Stimulated activated naive CD8-positive, alpha-beta T cell treated with anti-CD3 and anti-CD28 coated beads, Interleukin-15, Interleukin-2, amounts not matched to agents 100 ng/mL and 50 ng/mL, for 24 hours (primary cell): ENCODE measurements around the gene UNCX.
"Not testable (repeated sequence)": the region's sequence is repeated elsewhere in the genome, so short reads cannot be mapped to it uniquely, and the experiment has no call there.

Source experiments
- H3K27ac Mint-ChIP-seq: one replicate; pipeline ENCODE4 v1.8.0; 2021; ENCODE audit warnings: mild to moderate bottlenecking, mixed read lengths
- H3K27me3 Mint-ChIP-seq: one replicate; pipeline ENCODE4 v1.8.0; 2021; ENCODE audit warnings: mixed read lengths
- H3K36me3 Mint-ChIP-seq: one replicate; pipeline ENCODE4 v1.8.0; 2021; ENCODE audit warnings: low read depth, mixed read lengths
- H3K4me1 Mint-ChIP-seq: one replicate; pipeline ENCODE4 v1.8.0; 2021; ENCODE audit warnings: low read depth, mixed read lengths
- H3K4me3 Mint-ChIP-seq: one replicate; pipeline ENCODE4 v1.8.0; 2021; ENCODE audit warnings: mild to moderate bottlenecking, mixed read lengths
- H3K9me3 Mint-ChIP-seq: one replicate; pipeline ENCODE4 v1.8.0; 2021; ENCODE audit warnings: mixed read lengths

Gene UNCX

DNA sequence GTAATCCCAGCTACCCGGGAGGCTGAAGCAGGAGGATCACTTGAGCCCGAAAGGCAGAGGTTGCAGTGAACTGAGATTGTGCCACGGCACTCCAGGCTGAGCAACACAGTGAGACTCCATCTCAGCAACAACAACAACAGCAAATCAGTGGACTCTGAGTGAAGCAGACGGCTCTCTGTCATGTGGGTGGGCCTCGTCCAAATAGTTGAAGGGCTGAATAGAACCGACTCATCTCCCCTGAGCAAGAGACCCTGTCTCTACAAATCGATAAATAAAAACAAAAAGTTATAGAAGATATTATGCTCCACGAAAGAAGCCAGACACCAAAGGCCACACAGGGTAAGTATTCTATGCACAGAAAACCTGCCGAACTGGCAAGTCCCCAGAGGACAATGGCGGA, 45.9 kb downstream of the UNCX start:
- H3K4me1 Mint-ChIP-seq = no peaks in the 10 kb centered on the region
- H3K27ac Mint-ChIP-seq = no peak overlapping the region
- H3K4me3 Mint-ChIP-seq = no peak overlapping the region
- peaks cover 9% of the 10 kb centered on the region for H3K9me3 Mint-ChIP-seq
- H3K36me3 Mint-ChIP-seq = no peaks in the 10 kb centered on the region
- H3K27me3 Mint-ChIP-seq = peaks cover 12% of the 10 kb centered on the region

DNA sequence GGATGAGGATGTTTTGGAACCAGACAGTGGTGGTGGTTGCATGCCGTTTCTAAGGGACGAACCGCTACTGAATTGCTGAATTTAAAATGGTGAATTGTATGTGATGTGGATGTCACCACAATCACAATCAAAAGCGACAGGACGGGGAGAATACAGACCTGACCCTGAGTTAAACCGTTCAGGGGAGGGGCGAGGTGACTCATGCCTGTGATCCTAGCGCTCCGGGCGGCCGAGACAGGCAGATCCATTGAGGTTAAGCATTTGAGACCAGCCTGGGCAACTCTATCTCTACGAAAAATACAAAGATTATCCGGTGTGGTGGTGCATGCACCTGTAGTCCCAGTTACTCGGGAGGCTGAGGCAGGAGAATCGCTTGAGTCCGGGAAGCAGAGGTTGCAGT, 46.4 kb downstream of the UNCX start:
- Mint-ChIP-seq H3K27ac (no peak overlapping the region), H3K4me3 (no peak overlapping the region), H3K9me3 (peaks cover 9% of the 10 kb centered on the region), H3K4me1 (no peaks in the 10 kb centered on the region), H3K36me3 (no peaks in the 10 kb centered on the region), H3K27me3 (peaks cover 12% of the 10 kb centered on the region)

DNA sequence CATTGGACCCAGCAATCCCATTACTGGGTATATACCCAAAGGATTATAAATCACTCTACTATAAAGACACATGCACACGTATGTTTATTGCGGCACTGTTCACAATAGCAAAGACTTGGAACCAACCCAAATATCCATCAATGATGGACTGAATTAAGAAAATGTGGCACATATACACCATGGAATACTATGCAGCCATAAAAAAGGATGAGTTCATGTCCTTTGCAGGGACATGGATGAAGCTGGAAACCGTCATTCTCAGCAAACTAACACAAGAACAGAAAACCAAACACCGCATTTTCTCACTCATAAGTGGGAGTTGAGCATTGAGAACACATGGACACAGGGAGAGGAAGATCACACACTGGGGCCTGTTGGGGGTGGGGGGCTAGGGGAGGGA, 47.2 kb downstream of the UNCX start:
- not testable (repeated sequence) for H3K36me3 Mint-ChIP-seq, H3K4me3 Mint-ChIP-seq, H3K27ac Mint-ChIP-seq, H3K4me1 Mint-ChIP-seq, H3K9me3 Mint-ChIP-seq
- H3K27me3 Mint-ChIP-seq = peaks cover 12% of the 10 kb centered on the region

DNA sequence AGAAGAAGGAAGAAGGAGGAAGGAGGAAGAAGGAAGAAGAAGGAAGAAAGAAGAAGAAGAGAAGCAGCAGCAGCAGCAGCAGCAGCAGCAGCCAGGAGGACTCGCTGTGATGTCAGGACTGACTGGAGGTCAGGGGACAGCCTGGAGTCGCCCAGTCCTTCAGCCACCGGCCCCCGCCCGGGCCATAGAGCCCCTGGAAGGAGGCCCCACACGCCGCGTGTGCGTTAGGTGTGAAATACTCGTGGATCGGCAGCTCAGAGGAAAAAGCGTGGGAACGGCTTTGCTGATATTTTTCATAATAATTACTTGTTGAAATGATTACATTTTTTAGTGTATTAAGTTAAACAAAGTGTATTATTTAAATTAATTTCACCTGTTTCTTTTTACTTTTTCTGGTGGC, 48.4 kb downstream of the UNCX start:
- Mint-ChIP-seq H3K27me3 (peaks cover 12% of the 10 kb centered on the region), H3K9me3 (peaks cover 9% of the 10 kb centered on the region), H3K4me3 (no peak overlapping the region)

DNA sequence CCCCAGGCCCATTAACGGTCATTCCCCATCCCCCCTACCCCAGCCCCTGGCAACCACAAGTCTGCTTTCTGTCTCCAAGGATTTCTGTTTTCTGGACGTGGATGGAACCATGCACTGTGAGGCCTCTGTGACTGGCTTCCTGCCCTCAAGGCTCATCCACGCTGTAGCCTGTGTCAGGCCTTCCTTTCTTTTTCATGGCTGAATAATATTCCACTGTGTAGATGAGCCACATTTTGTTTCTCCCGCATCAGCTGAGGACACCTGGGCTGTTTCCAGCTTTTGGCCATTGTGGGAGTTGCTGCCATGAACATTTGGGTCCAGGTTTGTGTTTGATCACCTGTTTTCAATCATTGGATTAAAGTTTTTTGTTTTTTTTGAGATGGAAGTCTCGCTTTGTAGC, 50.0 kb downstream of the UNCX start:
- no peak overlapping the region for H3K4me3 Mint-ChIP-seq
- peaks cover 6% of the 10 kb centered on the region for H3K9me3 Mint-ChIP-seq
- no peaks in the 10 kb centered on the region for H3K4me1 Mint-ChIP-seq
- no peaks in the 10 kb centered on the region for H3K36me3 Mint-ChIP-seq
- no peak overlapping the region for H3K27ac Mint-ChIP-seq
- peaks cover 8% of the 10 kb centered on the region for H3K27me3 Mint-ChIP-seq

More for the DNA sequence above, 48.4 kb downstream of the UNCX start:
- no peaks in the 10 kb centered on the region for H3K4me1 Mint-ChIP-seq
- H3K36me3 Mint-ChIP-seq = no peaks in the 10 kb centered on the region
- no peak overlapping the region for H3K27ac Mint-ChIP-seq

DNA sequence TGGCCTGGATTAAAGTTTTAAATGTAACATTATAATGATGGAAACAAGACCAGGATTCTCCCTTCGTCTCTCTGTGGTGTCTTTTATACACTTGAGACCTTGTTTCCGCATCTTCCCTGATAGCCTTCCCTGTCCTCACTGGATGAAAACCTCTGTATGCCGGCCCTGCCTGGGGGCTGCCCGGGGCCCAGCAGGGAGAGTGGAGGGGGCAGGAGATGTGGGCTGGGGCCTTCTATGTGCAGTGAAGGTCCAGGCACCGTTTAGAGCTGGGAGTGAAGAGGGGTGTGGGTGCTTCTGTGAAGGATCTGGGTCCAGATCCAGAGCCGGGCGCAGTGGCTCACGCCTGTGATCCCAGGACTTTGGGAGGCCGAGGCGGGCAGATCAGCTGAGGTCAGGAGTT, 50.7 kb downstream of the UNCX start:
- no peak overlapping the region for H3K27ac Mint-ChIP-seq
- H3K9me3 Mint-ChIP-seq = peaks cover 6% of the 10 kb centered on the region
- H3K4me3 Mint-ChIP-seq = no peak overlapping the region
- H3K4me1 Mint-ChIP-seq = no peaks in the 10 kb centered on the region
- no peaks in the 10 kb centered on the region for H3K36me3 Mint-ChIP-seq
- H3K27me3 Mint-ChIP-seq = peaks cover 5% of the 10 kb centered on the region

GRCh38 chr7:1283941-1284742, 51.5 kb downstream of the UNCX start:
- H3K4me3 Mint-ChIP-seq = no peak overlapping the region
- no peaks in the 10 kb centered on the region for H3K36me3 Mint-ChIP-seq
- H3K27me3 Mint-ChIP-seq = no peaks in the 10 kb centered on the region
- H3K4me1 Mint-ChIP-seq = no peaks in the 10 kb centered on the region
- H3K9me3 Mint-ChIP-seq = peaks cover 6% of the 10 kb centered on the region
- no peak overlapping the region for H3K27ac Mint-ChIP-seq

GRCh38 chr7:1284743-1285458, 52.2 kb downstream of the UNCX start:
- no peak overlapping the region for H3K4me3 Mint-ChIP-seq
- no peaks in the 10 kb centered on the region for H3K36me3 Mint-ChIP-seq
- H3K9me3 Mint-ChIP-seq = peaks cover 5% of the 10 kb centered on the region
- H3K27me3 Mint-ChIP-seq = peaks cover 7% of the 10 kb centered on the region
- peaks cover 3% of the 10 kb centered on the region for H3K4me1 Mint-ChIP-seq
- H3K27ac Mint-ChIP-seq = no peak overlapping the region

DNA sequence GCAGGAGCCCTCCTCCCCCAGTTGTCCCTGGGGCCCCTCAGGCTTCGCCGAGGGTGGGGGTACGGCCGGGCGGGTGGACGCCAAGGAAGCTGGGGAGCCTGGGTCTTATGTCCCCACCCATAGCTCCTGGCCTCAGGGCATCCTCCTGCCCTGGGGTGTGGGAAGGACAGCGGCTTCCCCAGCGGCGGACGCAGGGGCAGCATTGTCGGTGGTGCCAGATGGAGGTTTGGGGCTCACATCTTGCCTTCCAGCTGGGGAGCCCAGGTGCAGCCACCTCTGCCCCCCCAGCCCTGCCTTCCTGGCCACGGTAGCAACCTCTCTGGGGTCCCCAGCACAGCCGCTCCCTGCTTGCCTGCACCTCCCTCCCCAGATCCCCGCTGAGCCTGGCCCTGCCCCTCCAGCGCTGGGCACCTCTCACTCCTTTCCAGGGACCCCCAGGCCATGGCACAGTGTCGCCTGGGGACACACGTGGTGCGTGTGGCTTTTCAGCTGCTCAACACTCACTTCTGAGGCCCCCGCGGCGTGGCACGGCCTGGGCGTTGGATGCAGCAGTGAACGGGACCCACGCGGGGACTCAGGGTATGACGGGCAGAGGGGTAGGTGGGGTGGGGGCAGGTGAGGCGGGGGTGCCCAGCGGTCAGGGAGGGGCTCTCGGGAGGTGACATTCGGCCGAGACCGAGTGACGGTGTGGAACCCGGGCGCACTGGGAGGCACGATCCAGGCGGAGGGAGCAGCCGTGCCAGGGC, 53.1 kb downstream of the UNCX start:
- Mint-ChIP-seq H3K9me3 (no peaks in the 10 kb centered on the region), H3K36me3 (no peaks in the 10 kb centered on the region), H3K27me3 (peaks cover 16% of the 10 kb centered on the region), H3K4me1 (peaks cover 11% of the 10 kb centered on the region), H3K27ac (no peak overlapping the region), H3K4me3 (no peak overlapping the region)
